Ovary (tissue), 3 donors: Measurements from ENCODE around the gene OLFM1.

Source experiments
- CTCF ChIP-seq, 3 donors: fragments of 450-650 bp in 2 of 3; fragments of 200-600 bp in 1 of 3; IDR thresholded peaks; one replicate each; pipeline versions ENCODE4 v1.5.1 to v1.8.0; 2016 to 2022; ENCODE audit warnings: antibody characterized with exemption in 3 of 3, mild to moderate bottlenecking in 1 of 3
- POLR2A ChIP-seq: fragments of 450-650 bp; IDR thresholded peaks from one replicate; pipeline ENCODE4 v1.6.1; 2017; ENCODE audit warnings: antibody characterized with exemption, mild to moderate bottlenecking, moderate library complexity
- donor health status: DM: no; HTN: no; CAD: no.

GRCh38 chr9:135170535-135170934 is 83.1 kb downstream of the OLFM1 start:
- TF ChIP-seq CTCF (IDR thresholded peaks at IDR 0.05), result no peak
- TF ChIP-seq POLR2A, result no peak
